WI38 (cell line): ENCODE data around the gene LHPP.

Experiments used
- H3K4me3 ChIP-seq: 2 replicates; pipeline ENCODE4 v1.5.1; 2011; ENCODE audit warnings: low read depth, mild to moderate bottlenecking, control low read depth, low read length
- TF ChIP-seq, protein P1 (sequence below): IDR thresholded peaks from 2 replicates; pipeline ENCODE4 v1.5.1; 2012; ENCODE audit warnings: low read depth, mild to moderate bottlenecking, control low read depth, low read length

The LHPP gene

DNA sequence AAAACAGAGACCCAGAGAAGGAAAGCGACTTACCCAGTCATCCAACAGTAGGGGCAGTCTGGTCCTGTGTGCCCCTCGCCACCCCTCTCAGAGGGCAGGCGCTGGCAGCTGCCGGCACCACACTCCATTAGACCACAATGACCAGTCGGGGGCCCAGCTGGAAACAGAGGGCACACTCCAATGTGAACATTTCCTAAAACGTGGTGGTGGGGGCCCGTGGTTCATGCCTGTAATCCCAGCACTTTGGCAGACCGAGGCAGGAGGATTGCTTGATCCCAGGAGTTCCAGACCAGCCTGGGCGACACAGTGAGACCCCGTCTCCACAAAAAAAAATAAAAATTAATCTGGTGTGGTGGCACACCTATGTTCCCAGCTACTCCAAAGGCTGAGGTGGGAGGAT is 42.0 kb upstream of the LHPP start:
- TF ChIP-seq, protein P1, sequence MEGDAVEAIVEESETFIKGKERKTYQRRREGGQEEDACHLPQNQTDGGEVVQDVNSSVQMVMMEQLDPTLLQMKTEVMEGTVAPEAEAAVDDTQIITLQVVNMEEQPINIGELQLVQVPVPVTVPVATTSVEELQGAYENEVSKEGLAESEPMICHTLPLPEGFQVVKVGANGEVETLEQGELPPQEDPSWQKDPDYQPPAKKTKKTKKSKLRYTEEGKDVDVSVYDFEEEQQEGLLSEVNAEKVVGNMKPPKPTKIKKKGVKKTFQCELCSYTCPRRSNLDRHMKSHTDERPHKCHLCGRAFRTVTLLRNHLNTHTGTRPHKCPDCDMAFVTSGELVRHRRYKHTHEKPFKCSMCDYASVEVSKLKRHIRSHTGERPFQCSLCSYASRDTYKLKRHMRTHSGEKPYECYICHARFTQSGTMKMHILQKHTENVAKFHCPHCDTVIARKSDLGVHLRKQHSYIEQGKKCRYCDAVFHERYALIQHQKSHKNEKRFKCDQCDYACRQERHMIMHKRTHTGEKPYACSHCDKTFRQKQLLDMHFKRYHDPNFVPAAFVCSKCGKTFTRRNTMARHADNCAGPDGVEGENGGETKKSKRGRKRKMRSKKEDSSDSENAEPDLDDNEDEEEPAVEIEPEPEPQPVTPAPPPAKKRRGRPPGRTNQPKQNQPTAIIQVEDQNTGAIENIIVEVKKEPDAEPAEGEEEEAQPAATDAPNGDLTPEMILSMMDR: no peak
- H3K4me3 ChIP-seq: no peak overlapping the region

DNA sequence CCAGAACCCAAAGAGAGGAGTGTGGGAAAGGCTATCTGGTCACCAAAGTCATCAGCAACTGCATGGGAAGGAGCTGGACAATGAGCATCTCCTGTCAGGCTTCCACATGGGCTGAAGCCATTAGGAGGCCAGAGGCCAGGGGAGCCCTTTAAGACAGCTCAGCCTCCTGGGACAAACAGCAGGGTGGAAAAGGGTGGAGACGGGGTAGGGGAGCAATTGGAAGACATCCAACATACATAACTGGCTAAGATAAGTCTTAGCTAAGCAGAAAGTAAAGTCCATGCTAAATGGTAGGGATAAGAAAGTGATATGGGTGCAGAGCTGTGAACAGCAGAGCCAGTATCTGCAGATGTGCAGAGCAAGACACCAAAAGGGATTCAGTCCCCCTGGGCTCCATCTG is 41.4 kb upstream of the LHPP start:
- TF ChIP-seq, protein P1: no peak
- no peak overlapping the region for H3K4me3 ChIP-seq

DNA sequence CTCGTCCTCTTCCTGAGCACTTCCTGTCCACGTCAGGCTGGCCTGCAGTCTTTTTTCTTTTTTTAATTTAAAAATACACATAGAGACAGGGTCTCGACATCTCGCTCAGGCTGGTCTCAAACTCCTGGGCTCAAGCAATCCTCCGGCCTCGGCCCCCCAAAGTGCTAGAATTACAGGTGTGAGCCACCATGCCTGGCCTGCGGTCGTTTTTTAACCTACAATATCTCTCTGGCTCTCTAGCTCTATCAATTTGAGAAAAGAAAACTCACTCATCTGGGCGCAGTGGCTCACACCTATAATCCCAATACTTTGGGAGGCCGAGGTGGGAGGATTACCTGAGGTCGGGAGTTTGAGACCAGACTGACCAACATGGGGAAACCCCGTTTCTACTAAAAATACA is 38.9 kb upstream of the LHPP start:
- TF ChIP-seq, protein P1: no peak
- H3K4me3 ChIP-seq: no peak overlapping the region

DNA sequence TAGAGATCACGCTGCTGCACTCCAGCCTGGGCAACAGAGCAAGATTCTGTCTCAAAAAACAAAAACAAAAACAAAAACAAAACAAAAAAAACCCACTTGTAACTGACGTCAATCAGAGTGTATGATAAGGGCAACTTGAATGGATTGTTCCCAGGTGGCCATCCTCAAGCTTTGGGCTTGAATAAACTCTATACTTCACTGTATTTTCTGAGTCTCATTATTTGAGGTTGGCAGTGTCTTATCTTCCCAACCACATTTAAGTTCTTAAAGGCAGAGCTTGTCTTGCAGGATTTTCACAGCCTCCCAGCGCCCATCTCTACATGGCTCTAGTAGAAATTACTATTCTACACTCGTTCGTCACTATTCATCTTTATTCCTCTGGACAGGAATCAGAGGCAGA is 37.8 kb upstream of the LHPP start:
- TF ChIP-seq, protein P1: no peak
- H3K4me3 ChIP-seq: no peak overlapping the region

DNA sequence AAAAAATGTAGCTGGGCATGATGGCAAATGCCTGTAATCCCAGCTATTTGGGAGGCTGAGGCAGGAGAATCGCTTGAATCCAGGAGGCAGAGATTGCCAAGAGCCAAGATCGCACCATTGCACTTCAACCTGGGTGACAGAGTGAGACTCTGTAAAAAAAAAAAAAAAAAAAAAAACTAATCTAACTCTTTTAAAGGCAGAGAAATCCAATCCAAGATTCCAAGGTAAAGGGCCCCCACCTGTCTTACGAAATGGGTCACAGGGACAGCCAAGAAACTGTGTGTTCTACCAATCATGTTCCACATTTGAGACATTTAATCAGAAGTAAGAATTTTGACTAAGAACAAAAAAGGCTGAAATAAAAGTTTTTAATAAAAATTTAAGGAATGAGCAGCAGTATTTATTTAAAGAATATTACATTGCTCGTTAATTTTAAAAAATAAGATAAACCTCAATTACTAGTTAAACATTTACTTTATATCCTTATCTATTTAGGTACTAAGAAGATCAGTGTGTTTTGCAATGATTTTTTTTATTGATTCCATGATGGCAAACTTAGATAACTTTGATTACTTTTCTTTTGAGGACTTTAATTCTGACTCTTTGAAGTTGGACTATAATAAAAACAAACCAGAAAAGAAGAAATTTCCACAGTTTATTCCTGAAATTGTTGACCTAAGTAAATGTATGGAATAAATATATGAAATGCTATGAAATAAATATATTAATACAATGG is 36.2 kb upstream of the LHPP start:
- TF ChIP-seq, protein P1: no peak
- no peak overlapping the region for H3K4me3 ChIP-seq

DNA sequence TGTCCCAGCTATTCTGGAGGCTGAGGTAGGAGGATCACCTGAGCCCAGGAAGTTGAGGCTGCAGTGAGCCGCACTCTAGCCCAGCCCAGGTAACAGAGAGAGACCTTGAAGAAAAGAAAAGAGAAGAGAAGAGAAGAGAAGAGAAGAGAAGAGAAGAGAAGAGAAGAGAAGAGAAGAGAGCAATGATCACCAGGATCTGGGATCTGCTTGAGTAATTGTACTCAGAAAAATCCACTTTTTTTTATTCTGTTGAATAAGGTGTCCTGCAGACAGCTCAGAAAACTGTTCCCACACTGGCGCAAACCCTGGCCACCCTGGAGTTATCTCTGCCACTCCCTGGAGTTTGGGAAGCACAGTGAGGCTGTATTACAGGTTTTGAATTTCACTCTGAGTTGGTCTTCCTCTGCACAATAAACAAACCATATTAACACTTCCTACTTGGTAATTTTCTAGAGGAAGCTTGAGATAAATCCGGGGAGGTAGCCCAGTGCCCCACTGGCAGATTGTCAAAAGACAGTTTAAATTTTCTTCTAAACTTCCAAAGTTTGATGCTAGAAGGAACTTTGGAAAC is 33.3 kb upstream of the LHPP start:
- TF ChIP-seq, protein P1: no peak
- H3K4me3 ChIP-seq: no peak overlapping the region

DNA sequence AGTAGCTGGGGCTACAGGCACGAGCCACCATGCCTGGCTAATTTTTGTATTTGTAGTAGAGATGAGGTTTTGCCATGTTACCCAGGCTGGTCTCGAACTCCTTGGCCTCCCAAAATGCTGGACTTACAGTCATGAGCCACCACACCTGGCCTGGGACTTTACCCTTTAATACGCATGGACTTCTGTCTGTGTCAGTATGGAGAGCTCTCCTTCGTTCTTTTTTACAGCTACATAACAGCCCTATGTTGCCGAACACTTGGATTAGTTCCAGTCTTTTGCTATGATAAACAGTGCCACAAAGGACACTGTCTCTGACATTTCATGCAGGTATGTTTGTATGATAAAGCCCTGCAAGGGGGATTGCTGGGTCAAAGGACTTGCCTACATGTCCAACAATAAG is 32.0 kb upstream of the LHPP start:
- TF ChIP-seq, protein P1: no peak
- no peak overlapping the region for H3K4me3 ChIP-seq
